ENCODE results near the gene BAZ2B.

Gene BAZ2B

DNA sequence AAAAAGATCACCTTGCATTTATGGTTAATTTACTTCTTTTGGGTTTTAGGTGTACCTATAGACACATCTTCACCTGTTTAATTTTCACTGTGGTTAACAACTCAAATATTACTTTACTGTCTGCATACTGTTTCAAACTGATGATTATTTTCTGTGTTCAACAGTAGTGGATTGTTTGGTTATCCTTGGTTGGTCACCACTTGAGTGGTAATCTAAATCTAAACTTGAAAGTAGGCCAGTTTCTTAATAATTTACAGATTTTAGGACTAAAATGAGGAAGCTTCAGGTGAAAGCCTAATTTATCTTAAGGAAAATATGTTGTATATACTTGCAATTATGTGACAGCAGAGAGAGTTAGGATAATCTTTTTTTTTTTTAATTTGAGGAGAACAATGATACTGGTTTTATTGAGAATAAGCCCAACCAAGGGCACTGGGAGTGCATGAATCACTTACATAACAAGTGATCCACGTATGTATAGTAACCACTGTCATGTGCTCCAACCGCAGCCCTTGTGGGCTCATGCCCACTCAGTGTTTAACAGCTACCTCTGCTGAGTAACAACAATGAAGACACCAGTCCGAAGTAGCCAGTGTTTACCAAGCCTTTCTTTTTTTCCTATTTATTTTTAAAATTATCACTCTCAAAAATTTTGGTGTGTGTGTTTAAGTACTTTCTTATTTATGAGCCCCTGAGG, 298.8 kb downstream of the BAZ2B start:
- DNase-seq (ENCODE audit: low spot score) = no peak

DNA sequence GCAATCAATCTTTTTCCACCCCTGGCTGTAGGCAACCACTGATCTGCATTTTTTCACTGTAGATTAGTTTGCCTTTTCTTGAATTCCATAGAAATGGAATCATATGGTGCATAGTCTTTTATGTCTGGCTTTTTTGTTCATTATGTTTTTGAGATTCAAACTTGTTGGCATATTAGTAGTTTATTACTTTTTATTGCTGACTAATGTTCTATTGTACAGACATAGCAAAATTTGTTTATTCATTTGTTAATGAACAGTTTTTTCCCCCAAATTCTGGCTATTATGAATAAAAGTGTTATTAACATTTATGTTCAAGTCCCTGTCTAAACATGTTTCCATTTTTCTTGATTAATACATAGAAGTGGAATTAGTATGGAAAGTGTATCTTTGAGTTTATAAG, 308.4 kb downstream of the BAZ2B start:
- DNase-seq (ENCODE audit: low spot score) = no peak

DNA sequence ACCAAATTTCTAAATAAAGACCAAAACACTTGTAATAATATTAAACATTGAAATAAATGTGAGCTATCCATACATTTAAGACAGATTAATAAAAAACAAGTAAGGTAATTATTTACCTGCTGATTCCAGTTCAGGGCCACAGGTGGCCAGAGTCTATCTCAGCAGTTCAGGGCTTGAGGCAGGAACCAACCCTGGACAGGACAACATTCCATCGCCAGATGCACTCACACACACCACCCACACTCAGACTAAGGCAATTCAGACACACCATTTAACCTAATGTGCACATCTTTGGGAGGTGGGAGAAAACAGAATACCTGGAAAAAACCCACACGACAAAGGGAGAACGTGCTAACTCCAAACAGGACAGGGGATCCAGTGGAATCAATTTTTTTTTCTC, 315.8 kb downstream of the BAZ2B start:
- no peak for DNase-seq (ENCODE audit: low spot score)

DNA sequence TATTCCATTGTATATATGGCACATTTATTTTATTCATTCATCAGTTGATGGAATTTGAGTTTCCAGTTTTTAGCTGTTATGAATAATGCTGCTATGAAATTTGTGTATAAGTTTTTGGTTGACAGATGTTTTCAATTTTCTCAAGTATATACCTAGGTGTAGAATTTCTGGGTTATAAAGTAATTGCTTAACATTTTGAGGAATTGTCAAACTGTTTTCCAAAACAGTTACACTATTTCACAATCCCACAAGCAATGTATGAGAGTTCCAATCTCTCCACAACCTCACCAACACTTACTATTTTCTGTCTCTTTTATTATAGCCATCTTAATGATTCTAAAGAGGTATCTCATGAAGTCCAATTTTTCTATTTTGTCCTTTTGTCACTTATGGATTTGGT, 317.4 kb downstream of the BAZ2B start:
- no peak for DNase-seq (ENCODE audit: low spot score)

DNA sequence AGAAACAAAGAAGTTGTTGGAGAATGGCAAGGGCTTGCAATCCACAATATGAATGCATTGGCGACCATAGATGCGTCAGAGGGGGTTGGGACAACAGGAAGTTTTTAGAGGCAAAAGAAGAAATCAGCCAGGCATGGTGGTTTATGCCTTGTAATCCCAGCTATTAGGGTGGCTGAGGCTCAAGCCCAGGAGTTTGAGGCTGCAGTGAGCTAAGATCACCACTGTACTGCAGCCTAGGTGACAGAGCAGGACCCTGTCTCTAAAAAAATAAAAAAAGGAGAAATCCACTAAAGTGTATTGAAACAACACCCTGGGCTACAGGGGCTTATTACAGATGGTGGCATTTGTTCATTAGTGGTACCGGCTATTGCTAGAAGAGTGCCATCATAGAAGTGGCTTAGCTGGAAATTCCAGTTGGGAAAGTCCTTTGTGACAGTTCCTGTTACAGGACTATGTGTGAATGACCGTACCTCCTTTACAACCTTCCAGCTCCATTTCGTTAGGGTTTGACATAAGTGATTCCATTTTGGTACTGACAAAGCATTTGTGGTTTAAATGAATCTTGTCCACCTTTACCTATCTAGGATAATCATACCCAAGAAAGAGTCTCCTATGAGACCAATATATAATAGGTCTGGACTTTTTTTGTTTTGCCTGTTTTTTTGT, 319.2 kb downstream of the BAZ2B start:
- DNase-seq (ENCODE audit: low spot score) = no peak

DNA sequence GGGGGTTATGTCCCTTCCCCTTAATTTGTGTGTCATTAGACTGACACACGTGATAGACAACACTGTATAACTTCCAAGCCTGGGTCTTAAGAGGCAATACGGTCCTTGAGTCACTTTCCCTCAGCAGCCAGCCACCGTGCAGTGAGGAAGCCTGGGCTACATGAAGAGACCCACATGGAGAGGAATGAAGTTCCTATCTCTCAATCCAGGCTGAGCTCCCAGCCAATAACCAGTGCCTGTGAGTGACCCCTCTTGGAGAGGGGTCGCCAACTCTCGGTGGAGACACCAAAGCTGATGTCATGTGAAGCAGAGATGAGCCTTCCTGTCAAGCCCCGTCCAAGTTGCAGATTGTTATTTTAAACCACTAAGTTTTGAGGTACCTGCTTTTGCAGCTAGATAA, 324.2 kb downstream of the BAZ2B start:
- no peak for DNase-seq (ENCODE audit: low spot score)

DNA sequence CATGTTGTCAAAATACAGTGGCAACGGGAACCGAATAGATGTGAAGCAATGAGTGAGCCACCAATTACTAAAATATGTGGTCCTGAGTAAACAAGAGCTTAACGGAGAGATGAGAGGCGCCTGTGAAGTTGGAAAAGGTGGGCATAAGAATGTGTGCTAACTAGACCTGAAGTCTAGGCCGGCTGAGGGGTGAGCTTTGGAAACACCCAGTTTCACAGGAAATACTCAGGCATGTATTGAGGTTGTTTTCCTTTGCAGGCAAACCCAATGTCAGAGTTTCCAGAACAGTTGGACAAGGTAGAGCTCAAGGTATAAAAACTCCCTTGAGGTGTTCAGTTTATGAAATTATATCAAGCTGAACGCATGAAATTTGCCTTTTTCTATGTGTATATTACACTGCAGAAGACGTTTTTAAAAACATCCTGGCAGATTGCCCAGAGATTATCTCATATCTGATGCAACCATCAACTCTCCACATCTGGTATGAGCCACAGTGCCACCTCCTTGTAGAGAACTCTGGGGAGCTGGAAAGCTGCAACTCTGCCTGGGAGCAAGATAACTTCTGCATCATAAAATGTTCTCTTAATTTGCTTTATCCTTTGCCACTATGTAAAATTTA, 325.9 kb downstream of the BAZ2B start:
- no peak for DNase-seq (ENCODE audit: low spot score)

DNA sequence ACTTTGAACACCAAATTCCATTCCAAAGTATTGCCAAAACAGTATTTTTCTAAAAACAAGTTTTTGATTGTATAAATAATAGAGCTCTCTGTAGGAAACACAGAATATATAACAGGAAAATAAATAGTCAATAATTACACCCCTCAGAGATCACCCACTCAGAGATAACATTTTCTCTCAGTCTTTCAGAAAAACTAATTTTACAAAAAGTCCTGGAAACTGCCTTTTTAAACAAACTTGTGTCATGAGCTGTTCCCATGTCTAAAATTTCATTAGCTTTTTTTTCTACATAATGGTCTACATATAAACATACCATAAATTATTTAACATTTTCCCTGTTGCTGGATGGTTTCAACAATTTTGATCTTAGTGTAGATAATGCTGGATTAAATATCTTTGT, 328.6 kb downstream of the BAZ2B start:
- DNase-seq (ENCODE audit: low spot score) = no peak

DNA sequence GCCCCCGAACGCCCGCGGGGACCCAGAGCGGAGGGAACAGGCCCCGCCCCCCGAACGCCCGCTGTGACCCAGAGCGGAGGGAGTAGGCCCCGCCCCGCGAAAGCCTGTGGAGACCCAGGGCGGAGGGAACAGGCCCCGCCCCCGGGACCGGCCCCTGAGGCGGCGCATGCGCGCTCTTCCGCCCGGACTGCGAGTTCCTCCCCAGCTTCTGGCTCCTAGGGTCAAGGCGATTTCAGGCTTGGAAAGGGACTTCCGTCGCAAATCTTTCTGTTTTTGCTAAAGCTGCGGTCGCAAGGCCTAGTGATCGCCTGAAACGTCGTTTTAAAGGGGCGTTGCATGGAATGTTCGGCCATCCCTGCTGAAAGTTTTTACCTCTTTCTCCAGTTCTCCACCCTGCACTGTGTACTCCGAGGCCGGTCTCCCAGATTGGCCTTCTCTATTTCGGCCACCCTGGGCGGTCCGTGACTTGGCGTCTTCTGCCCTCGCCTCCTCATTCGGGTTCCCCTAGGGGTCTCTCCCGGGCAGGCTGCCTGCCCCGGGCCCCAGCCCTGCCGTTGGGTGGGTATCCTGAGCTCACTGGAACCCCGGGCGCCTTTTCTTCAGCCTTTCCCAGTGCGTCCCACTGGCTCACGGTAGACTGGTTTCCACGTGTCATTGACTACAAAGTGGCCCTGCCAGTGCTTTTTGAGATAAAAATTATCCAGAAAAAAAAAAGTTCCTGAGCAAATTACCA, 329.5 kb downstream of the BAZ2B start:
- peak; percentile 98 for DNase-seq (ENCODE audit: low spot score)

DNA sequence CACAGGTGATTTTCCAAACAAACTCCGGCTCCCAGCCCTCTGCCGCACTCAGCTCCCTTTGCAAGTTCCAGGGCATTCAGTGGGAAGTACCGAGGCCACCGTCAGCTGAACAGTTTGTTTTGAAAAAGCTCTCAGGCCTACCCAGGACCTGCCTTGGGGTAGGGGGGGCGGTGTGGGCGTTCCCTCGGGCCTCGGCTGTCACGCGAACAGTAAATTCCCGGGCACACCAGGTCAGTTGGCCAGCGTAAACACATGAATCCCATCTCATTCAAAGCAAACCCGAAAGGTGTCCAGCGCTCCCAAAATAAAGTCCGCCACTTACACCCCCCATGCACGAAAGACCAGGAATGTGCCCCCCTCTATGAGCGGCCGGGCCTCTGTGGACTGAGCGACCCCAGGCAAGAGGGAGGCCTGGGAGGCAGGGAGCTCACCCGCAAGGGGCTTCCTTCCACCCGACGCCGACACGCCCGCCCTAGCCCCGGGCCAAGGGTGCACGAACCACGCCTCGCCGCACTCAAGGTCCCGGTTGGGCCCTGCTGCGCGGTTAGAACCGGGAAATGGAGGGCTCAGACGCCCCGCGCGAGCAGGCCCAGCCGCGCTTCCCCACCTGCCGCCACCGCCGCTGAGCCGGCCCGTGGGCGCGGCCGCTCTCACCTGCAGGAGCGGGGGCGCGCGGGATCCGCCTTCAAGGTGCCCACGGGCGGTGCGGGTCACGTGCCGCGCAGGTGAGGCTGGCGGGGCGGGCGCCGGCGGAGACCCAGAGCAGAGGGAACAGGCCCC, 330.2 kb downstream of the BAZ2B start, which contains the start of gene WDSUB1:
TSS of gene WDSUB1 (minus strand) at position 775 of the 780 bp plus-strand sequence. CDS start 3,634 bp downstream, outside the sequence.
- DNase-seq (ENCODE audit: low spot score) = no peak

DNA sequence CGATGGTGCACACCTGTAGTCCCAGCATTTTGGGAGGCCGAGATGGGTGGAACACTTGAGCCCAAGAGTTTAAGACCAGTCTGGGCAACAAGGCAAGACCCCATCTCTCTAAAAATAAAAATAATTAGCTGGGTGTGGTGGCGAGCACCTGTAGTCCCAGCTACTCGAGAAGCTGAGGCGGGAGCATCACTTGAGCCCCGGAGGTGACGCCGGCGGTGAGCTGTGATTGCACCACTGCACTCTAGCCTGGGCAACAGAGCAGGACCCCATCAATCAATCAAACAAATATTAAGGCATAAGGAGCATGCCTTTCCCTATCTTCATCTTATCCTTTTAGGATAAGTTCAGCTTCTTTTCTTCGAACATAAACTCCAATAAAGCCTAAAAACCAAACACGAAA, 330.9 kb downstream of the BAZ2B start:
- DNase-seq (ENCODE audit: low spot score) = no peak

DNA sequence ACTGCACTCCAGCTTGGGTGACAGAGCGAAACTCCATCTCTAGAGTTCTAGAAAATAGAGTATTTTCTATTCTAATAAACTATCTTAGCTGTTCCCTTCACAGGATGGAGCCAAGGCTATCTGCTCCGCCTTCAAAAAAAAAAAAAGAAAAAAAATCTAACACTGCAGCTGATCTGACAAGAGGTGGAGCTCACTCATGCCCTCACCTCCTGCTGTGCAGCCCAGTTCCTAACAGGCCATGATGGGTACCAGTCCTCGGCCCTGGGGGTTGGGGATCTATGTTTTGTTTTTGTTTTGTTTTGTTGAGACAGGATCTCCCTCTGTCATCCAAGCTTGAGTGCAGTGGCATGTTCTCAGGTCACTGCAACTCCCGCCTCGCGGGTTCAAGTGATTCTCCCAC, 332.8 kb downstream of the BAZ2B start:
- DNase-seq (ENCODE audit: low spot score) = no peak

DNA sequence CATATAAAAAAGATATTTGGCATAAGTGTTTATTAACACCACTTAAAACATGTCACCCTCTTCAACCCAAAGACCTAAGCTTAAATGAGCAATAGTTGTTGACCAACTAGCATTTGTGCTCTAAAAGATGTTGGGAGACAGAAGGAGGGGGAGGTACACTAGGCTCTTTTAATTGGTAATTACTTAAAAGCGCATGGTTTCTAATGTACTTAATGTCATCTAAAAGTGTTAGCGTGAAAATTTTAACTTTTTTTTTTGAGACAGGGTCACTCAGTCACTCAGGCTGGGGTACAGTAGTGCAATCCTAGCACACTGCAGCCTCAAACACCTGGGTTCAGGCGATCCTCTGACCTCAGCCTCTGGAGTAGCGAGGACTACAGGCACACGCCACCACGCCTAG, 335.3 kb downstream of the BAZ2B start:
- no peak for DNase-seq (ENCODE audit: low spot score)

DNA sequence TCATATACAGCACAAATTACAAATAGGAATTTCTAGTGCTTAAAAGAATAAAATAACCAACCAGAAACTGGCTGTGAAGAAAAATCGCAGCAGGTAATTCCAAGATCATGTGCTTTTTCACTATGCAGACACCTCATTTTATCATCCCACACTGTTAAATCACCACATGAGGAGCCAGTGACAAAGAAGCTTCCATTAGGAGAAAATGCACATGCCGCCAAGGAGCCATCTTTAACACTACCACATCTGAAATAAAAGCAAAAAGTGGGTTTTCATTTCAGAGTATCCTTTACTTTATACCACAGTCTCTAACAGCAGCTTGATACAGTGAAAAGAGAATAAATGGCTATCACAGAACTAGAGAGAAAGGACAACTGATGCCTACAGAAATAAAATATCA, 336.6 kb downstream of the BAZ2B start:
- DNase-seq (ENCODE audit: low spot score) = no peak

DNA sequence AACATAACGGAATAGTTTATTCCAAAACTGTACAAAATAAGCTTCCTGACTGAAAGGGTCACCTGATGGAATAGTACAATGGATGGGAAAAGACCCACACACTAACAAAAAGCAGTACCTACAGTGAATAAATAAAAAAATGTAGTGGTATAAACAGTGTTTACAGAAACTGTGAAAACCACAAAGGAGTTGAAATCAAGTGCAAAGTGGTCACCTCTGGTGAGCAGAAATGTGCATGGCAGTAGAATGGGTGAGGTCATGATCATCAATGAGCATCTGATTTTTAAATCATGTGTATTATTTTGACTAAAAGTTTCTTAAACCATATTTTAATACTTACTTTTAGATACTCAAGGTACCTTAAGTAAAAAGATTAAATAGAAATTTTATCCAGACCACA, 341.2 kb downstream of the BAZ2B start:
- DNase-seq (ENCODE audit: low spot score) = no peak

DNA sequence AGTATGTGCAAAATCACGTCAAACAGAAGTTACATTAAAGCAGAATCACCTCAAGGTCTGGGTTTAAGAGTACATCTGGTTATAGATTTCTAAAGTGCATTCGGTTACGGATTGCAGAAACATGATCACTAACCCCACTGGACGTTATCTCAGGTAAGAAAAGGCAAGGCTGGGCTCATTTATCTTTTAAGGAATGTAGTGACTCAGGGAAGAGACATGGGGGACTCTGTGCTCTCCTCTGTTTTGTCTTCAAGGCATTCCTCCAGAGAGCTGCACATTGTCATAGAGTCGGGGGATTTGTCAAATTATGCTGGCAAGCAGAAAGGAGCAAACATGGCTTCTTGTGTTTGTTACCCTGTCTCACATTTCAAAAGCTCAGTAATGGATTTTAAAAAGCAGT, 344.2 kb downstream of the BAZ2B start:
- no peak for DNase-seq (ENCODE audit: low spot score)

DNA sequence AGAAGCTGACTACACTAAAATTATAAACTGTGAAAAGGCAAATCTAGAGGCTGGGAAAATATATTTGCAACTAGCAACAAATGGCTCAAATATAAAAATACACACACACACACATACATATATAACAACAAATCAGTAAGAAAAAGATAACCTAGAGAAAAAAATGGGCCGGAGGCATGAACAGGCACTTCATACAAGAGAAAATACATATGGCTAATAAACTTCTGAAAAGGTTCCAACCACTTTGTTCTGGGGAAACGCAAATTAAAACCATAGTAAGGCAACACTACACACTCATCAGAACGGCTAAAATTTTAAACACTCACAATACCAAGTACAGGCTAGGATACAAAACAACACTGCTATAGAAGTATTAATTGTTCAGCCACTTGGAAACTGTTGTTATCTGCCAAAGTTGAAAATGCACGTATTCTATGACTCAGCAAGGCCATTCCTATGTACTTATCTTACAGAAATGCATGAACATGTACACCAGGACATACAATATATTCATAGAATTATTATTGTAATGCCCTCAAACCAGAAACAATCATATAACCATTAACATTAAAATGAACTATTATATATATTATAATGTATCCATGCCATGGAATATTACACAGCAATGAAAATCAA, 345.5 kb downstream of the BAZ2B start:
- DNase-seq (ENCODE audit: low spot score) = no peak

Measured in germinal center (tissue), 1 donor.